ENCODE data around the gene ITGAX. TPM values are rescaled to one million over a fixed set of nuclear protein-coding genes. Genes with fewer than 3 reads are reported as not detected.

Gene ITGAX
- total and polyA plus RNA-seq, 10 of the 15 experiments (the other 5 are each of a cell fraction or from before 2014, with no cell fraction given) = 1.6 to 37.9 (median 17.9) TPM

DNA sequence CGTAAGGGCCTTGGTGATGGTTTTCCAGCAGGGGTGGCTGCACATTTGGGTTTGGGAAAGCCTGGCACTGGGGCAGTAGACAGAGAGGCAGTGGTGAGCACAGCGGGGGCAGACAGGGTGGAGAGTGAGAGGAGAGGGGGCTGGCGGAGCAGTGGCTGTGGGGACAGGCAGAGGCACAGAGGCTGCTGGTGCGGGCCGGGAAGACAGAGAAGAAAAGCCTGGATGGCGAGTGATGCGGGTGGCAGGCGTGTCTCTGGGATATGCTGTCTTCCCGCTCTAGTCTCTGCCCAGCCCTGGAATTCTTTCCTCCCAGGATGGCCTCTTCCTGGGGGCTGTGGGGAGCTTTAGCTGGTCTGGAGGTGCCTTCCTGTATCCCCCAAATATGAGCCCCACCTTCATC, 55.1 kb downstream of the ITGAX start:
- 45% methylated on average over 9 of the region's 9 CpGs for WGBS (ENCODE audit: insufficient coverage, insufficient replicate concordance, low lambda C conversion rate, missing lambda C conversion rate)
- no peak for TF ChIP-seq JUNB (IDR thresholded peaks at IDR 0.05)
- TF ChIP-seq, protein P1, sequence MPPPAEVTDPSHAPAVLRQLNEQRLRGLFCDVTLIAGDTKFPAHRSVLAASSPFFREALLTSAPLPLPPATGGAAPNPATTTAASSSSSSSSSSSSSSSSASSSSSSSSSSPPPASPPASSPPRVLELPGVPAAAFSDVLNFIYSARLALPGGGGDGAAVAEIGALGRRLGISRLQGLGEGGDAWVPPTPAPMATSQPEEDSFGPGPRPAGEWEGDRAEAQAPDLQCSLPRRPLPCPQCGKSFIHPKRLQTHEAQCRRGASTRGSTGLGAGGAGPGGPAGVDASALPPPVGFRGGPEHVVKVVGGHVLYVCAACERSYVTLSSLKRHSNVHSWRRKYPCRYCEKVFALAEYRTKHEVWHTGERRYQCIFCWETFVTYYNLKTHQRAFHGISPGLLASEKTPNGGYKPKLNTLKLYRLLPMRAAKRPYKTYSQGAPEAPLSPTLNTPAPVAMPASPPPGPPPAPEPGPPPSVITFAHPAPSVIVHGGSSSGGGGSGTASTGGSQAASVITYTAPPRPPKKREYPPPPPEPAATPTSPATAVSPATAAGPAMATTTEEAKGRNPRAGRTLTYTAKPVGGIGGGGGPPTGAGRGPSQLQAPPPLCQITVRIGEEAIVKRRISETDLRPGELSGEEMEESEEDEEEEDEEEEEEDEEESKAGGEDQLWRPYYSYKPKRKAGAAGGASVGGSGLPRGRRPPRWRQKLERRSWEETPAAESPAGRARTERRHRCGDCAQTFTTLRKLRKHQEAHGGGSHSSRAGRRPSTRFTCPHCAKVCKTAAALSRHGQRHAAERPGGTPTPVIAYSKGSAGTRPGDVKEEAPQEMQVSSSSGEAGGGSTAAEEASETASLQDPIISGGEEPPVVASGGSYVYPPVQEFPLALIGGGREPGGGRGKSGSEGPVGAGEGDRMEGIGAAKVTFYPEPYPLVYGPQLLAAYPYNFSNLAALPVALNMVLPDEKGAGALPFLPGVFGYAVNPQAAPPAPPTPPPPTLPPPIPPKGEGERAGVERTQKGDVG (CRISPR knock-in tag; IDR thresholded peaks at IDR 0.05) = no peak
- TF ChIP-seq, protein P2, sequence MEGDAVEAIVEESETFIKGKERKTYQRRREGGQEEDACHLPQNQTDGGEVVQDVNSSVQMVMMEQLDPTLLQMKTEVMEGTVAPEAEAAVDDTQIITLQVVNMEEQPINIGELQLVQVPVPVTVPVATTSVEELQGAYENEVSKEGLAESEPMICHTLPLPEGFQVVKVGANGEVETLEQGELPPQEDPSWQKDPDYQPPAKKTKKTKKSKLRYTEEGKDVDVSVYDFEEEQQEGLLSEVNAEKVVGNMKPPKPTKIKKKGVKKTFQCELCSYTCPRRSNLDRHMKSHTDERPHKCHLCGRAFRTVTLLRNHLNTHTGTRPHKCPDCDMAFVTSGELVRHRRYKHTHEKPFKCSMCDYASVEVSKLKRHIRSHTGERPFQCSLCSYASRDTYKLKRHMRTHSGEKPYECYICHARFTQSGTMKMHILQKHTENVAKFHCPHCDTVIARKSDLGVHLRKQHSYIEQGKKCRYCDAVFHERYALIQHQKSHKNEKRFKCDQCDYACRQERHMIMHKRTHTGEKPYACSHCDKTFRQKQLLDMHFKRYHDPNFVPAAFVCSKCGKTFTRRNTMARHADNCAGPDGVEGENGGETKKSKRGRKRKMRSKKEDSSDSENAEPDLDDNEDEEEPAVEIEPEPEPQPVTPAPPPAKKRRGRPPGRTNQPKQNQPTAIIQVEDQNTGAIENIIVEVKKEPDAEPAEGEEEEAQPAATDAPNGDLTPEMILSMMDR (IDR thresholded peaks at IDR 0.05 in 2 of 3, conservative IDR thresholded peaks at IDR 0.05 in 1 of 3; ENCODE audit: control insufficient read depth in 2 of 3, extremely low read depth in 1 of 3, insufficient read depth in 1 of 3, low read depth in 3 of 3, low read length in 3 of 3) = no peak
- no peaks in the 10 kb centered on the region for H3K79me2 ChIP-seq (ENCODE audit: control insufficient read depth, insufficient read depth, low read length)
- ATAC-seq (no peak), DNase-seq (ENCODE audit: low read depth, low spot score) (no peak), FAIRE-seq (no peak)
- H3K36me3 ChIP-seq (ENCODE audit: control insufficient read depth in 2 of 2, insufficient read depth in 2 of 2, low read length in 1 of 2) = no peaks in the 10 kb centered on the region
- POLR2A ChIA-PET = interaction anchor here (0.6 kb wide), 1 partner anchor 381 kb away, joined by 3 read pairs; no protein-coding TSS in a partner anchor
- H3K27ac ChIP-seq (ENCODE audit: control insufficient read depth, insufficient read depth) = no peak overlapping the region
- in situ Hi-C loops (cut with MboI) (no loop called here), intact Hi-C loops (cut with micrococcal nuclease; ENCODE audit: unreplicated experiment) (no loop called here)
- CTCF ChIA-PET = no interaction called here
- H4K20me1 ChIP-seq (ENCODE audit: control insufficient read depth, insufficient read depth) = no peaks in the 10 kb centered on the region
- no peak overlapping the region for H2AFZ ChIP-seq (ENCODE audit: control insufficient read depth, low read depth, low read length)
- H3K4me2 ChIP-seq (ENCODE audit: control insufficient read depth, insufficient read depth) = no peak overlapping the region
- no peak overlapping the region for H3K4me3 ChIP-seq
- SMC1A ChIA-PET (ENCODE audit: uncharacterized antibody, unreplicated experiment) = no interaction called here
- no peaks in the 10 kb centered on the region; a peak in 1 of 4 replicates for H3K27me3 ChIP-seq (replicated peaks in 1 of 2; ENCODE audit: control insufficient read depth in 2 of 2, insufficient read depth in 2 of 2, low read length in 1 of 2)
- BruUV-seq (replicated peaks) = no TSS peak
- RAD21 ChIA-PET (ENCODE audit: unreplicated experiment) = no interaction called here
- no peaks in the 10 kb centered on the region for H3K9me3 ChIP-seq (replicated peaks; ENCODE audit: control insufficient read depth, insufficient read depth, low read length)
- peaks cover 9% of the 10 kb centered on the region for H3K4me1 ChIP-seq (ENCODE audit: control insufficient read depth, insufficient read depth, low read length)
- no peak overlapping the region for H3K9ac ChIP-seq (ENCODE audit: control insufficient read depth, insufficient read depth, low read length)

Measured in GM12878 (cell line).